Right hindlimb (tissue), 1 donor: ENCODE measurements around the gene KCNK4.

Experiments
- DNase-seq: peaks from one replicate; pipeline ENCODE4 v3.0.0-alpha.2; 2018

KCNK4 gene

GRCh38 chr11:64269540-64270220, 21.4 kb upstream of the KCNK4 start:
- DNase-seq = peak; percentile 99

- DNase-seq = no peak
Measured at GRCh38 chr11:64275031-64275800, 15.9 kb upstream of the KCNK4 start.

GRCh38 chr11:64275841-64276240, 15.3 kb upstream of the KCNK4 start:
- no peak for DNase-seq

- no peak for DNase-seq
Measured at GRCh38 chr11:64276653-64277431, 14.3 kb upstream of the KCNK4 start.

- DNase-seq = no peak
Measured at GRCh38 chr11:64278576-64279190, 12.4 kb upstream of the KCNK4 start.

GRCh38 chr11:64281957-64282770, 8.9 kb upstream of the KCNK4 start:
- DNase-seq = no peak

GRCh38 chr11:64283092-64283491, 8.0 kb upstream of the KCNK4 start:
- DNase-seq = no peak

GRCh38 chr11:64284048-64284961, 6.8 kb upstream of the KCNK4 start, which contains the start of gene BAD:
TSS of gene BAD (minus strand) at chr11:64284665. CDS start at chr11:64284368, 297 bp downstream.
- peak; percentile 97 for DNase-seq

- peak; percentile 92 for DNase-seq
Measured at GRCh38 chr11:64284962-64285884, 5.9 kb upstream of the KCNK4 start, which contains the start of gene GPR137. TSS of gene GPR137 (plus strand) at chr11:64285848. CDS start at chr11:64286525, 677 bp downstream.

- no peak for DNase-seq
Measured at GRCh38 chr11:64285885-64286800, 5.0 kb upstream of the KCNK4 start.

GRCh38 chr11:64286801-64287159, 4.3 kb upstream of the KCNK4 start:
- no peak for DNase-seq

- DNase-seq = no peak
Measured at GRCh38 chr11:64287676-64288352, 3.3 kb upstream of the KCNK4 start.

- DNase-seq = no peak
Measured at GRCh38 chr11:64288353-64288750, 2.8 kb upstream of the KCNK4 start.

GRCh38 chr11:64289002-64289564, 2.0 kb upstream of the KCNK4 start:
- no peak for DNase-seq

GRCh38 chr11:64290352-64291261, 495 bp upstream of the KCNK4 start:
- DNase-seq = no peak

- DNase-seq = no peak
Measured at GRCh38 chr11:64291752-64292459, 804 bp downstream of the KCNK4 start.
